Osteoblast (primary cell): ENCODE data around the gene OXCT2. TPM values are rescaled to one million over a fixed set of nuclear protein-coding genes. Genes with fewer than 3 reads are reported as not detected.

Source experiments
- DNase-seq: peaks from one replicate; pipeline ENCODE4 v3.0.0; 2011; ENCODE audit warnings: low spot score, mixed read lengths; ENCODE audit not compliant: insufficient read length; ENCODE audit errors: missing footprints
- H2AFZ ChIP-seq: 2 replicates; pipeline ENCODE4 v1.6.0; 2011; ENCODE audit warnings: mild to moderate bottlenecking, low read length
- H3K27ac ChIP-seq: 2 replicates; pipeline ENCODE4 v1.5.1; 2011; ENCODE audit warnings: mild to moderate bottlenecking, low read depth, low read length, moderate library complexity
- H3K27me3 ChIP-seq: 2 replicates; pipeline ENCODE4 v1.6.0; 2012; ENCODE audit warnings: mild to moderate bottlenecking, control low read depth, inconsistent platforms, low read length, moderate library complexity; ENCODE audit not compliant: insufficient read depth
- H3K36me3 ChIP-seq: 2 replicates; pipeline ENCODE4 v1.5.1; 2011; ENCODE audit warnings: mild to moderate bottlenecking, low read length, control low read depth, moderate library complexity; ENCODE audit not compliant: insufficient read depth
- H3K4me1 ChIP-seq: 2 replicates; pipeline ENCODE4 v1.5.1; 2011; ENCODE audit warnings: mild to moderate bottlenecking, low read length, control low read depth, moderate library complexity; ENCODE audit not compliant: insufficient read depth
- H3K4me2 ChIP-seq: 2 replicates; pipeline ENCODE4 v1.6.0; 2011; ENCODE audit warnings: mild to moderate bottlenecking, low read length; ENCODE audit not compliant: insufficient read depth
- H3K4me3 ChIP-seq: fragments of 200-600 bp; sonication (generic); 3 replicates; pipeline ENCODE4 v1.5.1; 2012; ENCODE audit warnings: mild to moderate bottlenecking, low read length, inconsistent platforms; ENCODE audit not compliant: insufficient read depth
- H3K79me2 ChIP-seq: 2 replicates; pipeline ENCODE4 v1.6.0; 2012; ENCODE audit warnings: mild to moderate bottlenecking, low read length, control low read depth, inconsistent platforms; ENCODE audit not compliant: insufficient read depth
- H3K9me3 ChIP-seq: 2 replicates; pipeline ENCODE4 v1.5.1; 2011; ENCODE audit warnings: low read depth, low read length, control low read depth
- H4K20me1 ChIP-seq: 2 replicates; pipeline ENCODE4 v1.6.0; 2012; ENCODE audit warnings: mild to moderate bottlenecking, low read length, control low read depth; ENCODE audit not compliant: insufficient read depth
- total RNA-seq: library from RNA; depleted of rRNA; stranded (reverse); fragments of >200 nt; gene quantifications from 2 replicates; pipeline ENCODE4 v1.2.3, GENCODE V29; 2012
- TF ChIP-seq, protein P1 (sequence below): IDR thresholded peaks from 2 replicates; pipeline ENCODE4 v1.5.1; 2011; ENCODE audit warnings: mild to moderate bottlenecking, low read depth, low read length, moderate library complexity; ENCODE audit errors: extremely low read depth

The OXCT2 gene
- total RNA-seq, 1 donor = 1.1 TPM

DNA sequence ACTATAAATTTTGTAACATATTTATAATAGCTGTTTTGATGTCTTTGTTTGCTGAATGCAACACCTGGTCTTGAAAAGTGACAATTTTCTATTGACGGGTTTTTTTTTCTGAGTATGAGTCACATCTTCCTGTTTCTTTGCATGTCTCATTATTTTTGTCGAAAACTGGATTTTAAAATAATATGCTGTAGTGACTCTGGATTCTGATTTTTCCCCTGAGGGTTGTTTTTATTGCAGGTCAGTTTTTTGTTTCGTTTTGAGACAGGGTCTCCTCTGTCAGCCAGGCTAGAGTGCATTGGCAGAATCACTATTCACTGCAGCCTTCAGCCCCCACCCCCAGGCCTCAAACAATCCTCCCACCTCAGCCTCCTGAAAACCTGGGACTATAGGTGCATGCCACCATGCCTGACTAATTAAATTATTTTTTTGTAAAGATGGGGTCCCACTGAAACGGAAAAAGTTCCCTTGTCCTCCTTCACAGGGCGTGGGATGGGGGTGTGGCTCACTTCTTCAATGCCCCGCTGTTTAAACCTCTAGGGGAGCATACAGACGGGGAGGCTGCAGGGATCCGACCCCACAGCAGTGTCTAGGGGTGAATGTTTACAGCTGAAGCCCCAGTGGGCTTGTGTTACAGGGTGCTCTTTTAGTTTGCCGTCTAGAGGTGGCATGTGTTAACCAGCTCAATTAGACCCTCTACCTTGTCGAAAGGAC is 43.8 kb downstream of the OXCT2 start:
- Histone ChIP-seq H3K4me2 (no peak overlapping the region), H2AFZ (no peak overlapping the region), H3K9me3 (no peaks in the 10 kb centered on the region), H3K79me2 (no peaks in the 10 kb centered on the region), H3K4me1 (peaks cover 6% of the 10 kb centered on the region), H4K20me1 (no peaks in the 10 kb centered on the region), H3K27ac (no peak overlapping the region), H3K36me3 (no peaks in the 10 kb centered on the region), H3K4me3 (no peak overlapping the region), H3K27me3 (peaks cover 49% of the 10 kb centered on the region)
- TF ChIP-seq, protein P1, sequence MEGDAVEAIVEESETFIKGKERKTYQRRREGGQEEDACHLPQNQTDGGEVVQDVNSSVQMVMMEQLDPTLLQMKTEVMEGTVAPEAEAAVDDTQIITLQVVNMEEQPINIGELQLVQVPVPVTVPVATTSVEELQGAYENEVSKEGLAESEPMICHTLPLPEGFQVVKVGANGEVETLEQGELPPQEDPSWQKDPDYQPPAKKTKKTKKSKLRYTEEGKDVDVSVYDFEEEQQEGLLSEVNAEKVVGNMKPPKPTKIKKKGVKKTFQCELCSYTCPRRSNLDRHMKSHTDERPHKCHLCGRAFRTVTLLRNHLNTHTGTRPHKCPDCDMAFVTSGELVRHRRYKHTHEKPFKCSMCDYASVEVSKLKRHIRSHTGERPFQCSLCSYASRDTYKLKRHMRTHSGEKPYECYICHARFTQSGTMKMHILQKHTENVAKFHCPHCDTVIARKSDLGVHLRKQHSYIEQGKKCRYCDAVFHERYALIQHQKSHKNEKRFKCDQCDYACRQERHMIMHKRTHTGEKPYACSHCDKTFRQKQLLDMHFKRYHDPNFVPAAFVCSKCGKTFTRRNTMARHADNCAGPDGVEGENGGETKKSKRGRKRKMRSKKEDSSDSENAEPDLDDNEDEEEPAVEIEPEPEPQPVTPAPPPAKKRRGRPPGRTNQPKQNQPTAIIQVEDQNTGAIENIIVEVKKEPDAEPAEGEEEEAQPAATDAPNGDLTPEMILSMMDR = no peak
- DNase-seq = no peak

DNA sequence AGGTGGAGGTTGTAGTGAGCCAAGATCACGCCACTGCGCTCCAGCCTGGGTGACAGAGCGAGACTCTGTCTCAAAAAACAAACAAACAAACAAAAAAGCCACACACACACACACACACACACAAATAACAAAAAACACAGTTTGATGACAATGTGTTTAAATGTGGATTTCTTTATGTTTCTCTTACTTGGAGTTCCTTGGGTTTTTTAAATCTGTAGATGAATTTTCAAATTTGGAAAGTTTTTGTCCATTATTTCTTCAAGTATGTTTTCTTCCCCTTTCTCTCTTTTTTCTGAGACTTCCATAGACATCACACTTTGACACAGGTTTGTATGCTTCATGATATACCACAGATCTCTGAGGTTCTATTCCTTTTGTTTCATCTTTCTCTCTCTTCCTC is 44.5 kb downstream of the OXCT2 start:
- no peak overlapping the region for H2AFZ ChIP-seq
- H3K36me3 ChIP-seq = no peaks in the 10 kb centered on the region
- no peak overlapping the region for H3K27ac ChIP-seq
- no peak overlapping the region for H3K4me2 ChIP-seq
- H3K4me3 ChIP-seq = no peak overlapping the region
- no peak for DNase-seq
- H3K27me3 ChIP-seq = peaks cover 52% of the 10 kb centered on the region
- H4K20me1 ChIP-seq = no peaks in the 10 kb centered on the region
- TF ChIP-seq, protein P1 = no peak
- peaks cover 6% of the 10 kb centered on the region for H3K4me1 ChIP-seq
- H3K79me2 ChIP-seq = no peaks in the 10 kb centered on the region
- no peaks in the 10 kb centered on the region for H3K9me3 ChIP-seq

DNA sequence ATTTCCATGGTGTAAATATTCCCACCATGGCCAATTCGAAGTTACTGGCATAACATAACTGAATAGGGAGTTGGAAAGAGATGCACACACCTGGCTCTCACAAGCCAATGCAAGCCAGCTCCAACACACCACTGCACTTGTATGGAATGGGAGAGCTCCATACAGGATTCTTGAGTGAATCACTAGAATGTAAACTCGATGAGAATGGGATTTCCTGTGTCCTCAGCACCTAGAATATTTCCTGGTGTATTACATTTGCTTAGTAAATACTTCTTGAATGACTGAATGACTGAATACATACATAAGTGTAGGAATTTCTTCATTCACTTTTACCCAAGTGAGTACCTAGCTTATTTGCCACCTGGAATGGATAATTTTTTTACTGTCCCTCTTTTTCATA is 48.7 kb downstream of the OXCT2 start:
- Histone ChIP-seq H3K79me2 (no peaks in the 10 kb centered on the region), H3K4me1 (no peaks in the 10 kb centered on the region), H3K4me3 (no peak overlapping the region), H3K9me3 (no peaks in the 10 kb centered on the region), H3K27me3 (peaks cover 56% of the 10 kb centered on the region), H4K20me1 (no peaks in the 10 kb centered on the region), H3K27ac (no peak overlapping the region), H3K36me3 (no peaks in the 10 kb centered on the region), H3K4me2 (no peak overlapping the region), H2AFZ (no peak overlapping the region)
- TF ChIP-seq, protein P1 = no peak
- no peak for DNase-seq

DNA sequence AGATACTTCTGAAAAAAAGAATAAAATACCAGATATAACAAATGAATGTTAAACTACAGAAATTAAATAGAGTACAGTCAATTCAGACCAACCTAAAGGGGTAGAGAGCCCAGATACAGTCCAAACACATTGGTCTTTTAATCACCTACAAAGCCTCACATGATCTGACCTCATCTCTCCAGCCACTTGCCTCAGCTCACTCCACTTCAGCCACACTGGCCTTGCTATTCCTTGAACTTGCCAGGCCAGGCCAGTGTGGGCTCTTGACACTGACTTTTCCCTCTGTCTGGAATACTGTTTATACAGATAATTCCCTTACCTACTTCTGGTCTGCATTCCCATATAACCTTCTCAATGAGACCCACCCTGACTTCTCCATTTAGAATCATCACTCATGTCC is 49.5 kb downstream of the OXCT2 start:
- DNase-seq = no peak
- Histone ChIP-seq H3K27me3 (peaks cover 56% of the 10 kb centered on the region), H3K9me3 (no peaks in the 10 kb centered on the region), H3K27ac (no peak overlapping the region), H3K4me1 (no peaks in the 10 kb centered on the region), H4K20me1 (no peaks in the 10 kb centered on the region), H3K4me3 (no peak overlapping the region), H3K4me2 (no peak overlapping the region), H3K36me3 (no peaks in the 10 kb centered on the region), H2AFZ (no peak overlapping the region), H3K79me2 (no peaks in the 10 kb centered on the region)
- TF ChIP-seq, protein P1 = no peak
